Liver (tissue), 9 donors: ENCODE results near the gene TIRAP. TPM values are rescaled to one million over a fixed set of nuclear protein-coding genes. Genes with fewer than 3 reads are reported as not detected.
A peak's percentile ranks its signal among the peaks of the same experiment; 100 is the strongest.

Source experiments
- DNase-seq: peaks from one replicate; pipeline ENCODE4 v3.0.0-alpha.2; 2017; ENCODE audit warnings: low spot score
- H3K27ac ChIP-seq, 2 donors: one replicate each; pipeline ENCODE4 v1.7.0; 2013; ENCODE audit warnings: inconsistent platforms in 2 of 2, low read length in 2 of 2, control low read depth in 1 of 2, low read depth in 1 of 2, mild to moderate bottlenecking in 1 of 2
- H3K27me3 ChIP-seq, 4 donors: one replicate each; pipeline versions ENCODE4 v1.6.1 to v1.7.0; 2013; ENCODE audit warnings: low read length in 3 of 4, inconsistent platforms in 1 of 4, mild to moderate bottlenecking in 1 of 4, moderate library complexity in 1 of 4; ENCODE audit not compliant: control insufficient read depth in 4 of 4, insufficient read depth in 4 of 4
- H3K36me3 ChIP-seq, 4 donors: one replicate each; pipeline versions ENCODE4 v1.6.1 to v1.7.0; 2013; ENCODE audit warnings: low read length in 3 of 4, mild to moderate bottlenecking in 3 of 4, low read depth in 1 of 4, moderate library complexity in 1 of 4; ENCODE audit not compliant: control insufficient read depth in 4 of 4, insufficient read depth in 3 of 4
- H3K4me1 ChIP-seq, 4 donors: one replicate each; pipeline versions ENCODE4 v1.6.1 to v1.7.0; 2013; ENCODE audit warnings: low read length in 3 of 4, mild to moderate bottlenecking in 3 of 4, moderate library complexity in 1 of 4; ENCODE audit not compliant: control insufficient read depth in 4 of 4, insufficient read depth in 4 of 4
- H3K4me3 ChIP-seq, 3 donors: one replicate each; pipeline versions ENCODE4 v1.6.1 to v1.7.0; 2013; ENCODE audit warnings: low read length in 3 of 3, control low read depth in 1 of 3, low read depth in 1 of 3, mild to moderate bottlenecking in 1 of 3
- H3K9ac ChIP-seq, 2 donors: one replicate each; pipeline ENCODE4 v1.7.0; 2013; ENCODE audit warnings: low read length in 2 of 2, mild to moderate bottlenecking in 2 of 2, moderate library complexity in 2 of 2, control low read depth in 1 of 2, low read depth in 1 of 2
- H3K9me3 ChIP-seq, 4 donors: one replicate each; pipeline versions ENCODE4 v1.6.1 to v1.7.0; 2013; ENCODE audit warnings: low read length in 3 of 4; ENCODE audit not compliant: control insufficient read depth in 4 of 4
- ATF3 ChIP-seq: IDR thresholded peaks from 2 replicates; pipeline ENCODE4 v1.6.1; 2016; ENCODE audit warnings: antibody characterized with exemption
- CTCF ChIP-seq: fragments of 150-350 bp; IDR thresholded peaks from 2 replicates; pipeline ENCODE4 v1.5.1; 2017; ENCODE audit warnings: improper control_type of control experiment, low read depth, low read length; ENCODE audit not compliant: missing input control
- EGR1 ChIP-seq, 2 donors: IDR thresholded peaks; 2 replicates each; pipeline ENCODE4 v1.6.1; 2016 to 2018; ENCODE audit warnings: antibody characterized with exemption in 2 of 2, low read depth in 2 of 2
- FOXA1 ChIP-seq: IDR thresholded peaks from 2 replicates; pipeline ENCODE4 v1.6.1; 2016; ENCODE audit warnings: antibody characterized with exemption
- FOXA2 ChIP-seq: IDR thresholded peaks from 2 replicates; pipeline ENCODE4 v1.6.1; 2016; ENCODE audit warnings: antibody characterized with exemption
- GABPA ChIP-seq, 2 donors: IDR thresholded peaks in 1 of 2; conservative IDR thresholded peaks in 1 of 2; 2 replicates each; pipeline ENCODE4 v1.6.1; 2016; ENCODE audit warnings: antibody characterized with exemption in 2 of 2, mild to moderate bottlenecking in 1 of 2, moderate library complexity in 1 of 2
- HNF4A ChIP-seq, 2 donors: conservative IDR thresholded peaks; 2 replicates each; pipeline ENCODE4 v1.6.1; 2016; ENCODE audit warnings: antibody characterized with exemption in 2 of 2, mild to moderate bottlenecking in 2 of 2
- HNF4G ChIP-seq: IDR thresholded peaks from 2 replicates; pipeline ENCODE4 v1.6.1; 2016; ENCODE audit warnings: antibody characterized with exemption
- JUND ChIP-seq, 2 donors: IDR thresholded peaks; 2 replicates each; pipeline ENCODE4 v1.6.1; 2016; ENCODE audit warnings: antibody characterized with exemption in 2 of 2
- MAX ChIP-seq: IDR thresholded peaks from 2 replicates; pipeline ENCODE4 v1.6.1; 2016; ENCODE audit warnings: antibody characterized with exemption
- NR2F2 ChIP-seq: IDR thresholded peaks from 2 replicates; pipeline ENCODE4 v1.6.1; 2016; ENCODE audit warnings: antibody characterized with exemption
- RAD21 ChIP-seq, 2 donors: IDR thresholded peaks; 2 replicates each; pipeline ENCODE4 v1.6.1; 2016; ENCODE audit warnings: antibody characterized with exemption in 2 of 2, mild to moderate bottlenecking in 2 of 2
- REST ChIP-seq: IDR thresholded peaks from 2 replicates; pipeline ENCODE4 v1.6.1; 2016; ENCODE audit warnings: antibody characterized with exemption, mild to moderate bottlenecking
- RXRA ChIP-seq, 2 donors: IDR thresholded peaks; 2 replicates each; pipeline ENCODE4 v1.6.1; 2017 to 2018; ENCODE audit warnings: antibody characterized with exemption in 2 of 2, mild to moderate bottlenecking in 1 of 2
- SP1 ChIP-seq: IDR thresholded peaks from 2 replicates; pipeline ENCODE4 v1.6.1; 2018; ENCODE audit warnings: antibody characterized with exemption, mild to moderate bottlenecking
- TAF1 ChIP-seq: conservative IDR thresholded peaks from 2 replicates; pipeline ENCODE4 v1.6.1; 2016; ENCODE audit warnings: antibody characterized with exemption, mild to moderate bottlenecking
- YY1 ChIP-seq: IDR thresholded peaks from 2 replicates; pipeline ENCODE4 v1.6.1; 2016; ENCODE audit warnings: antibody characterized with exemption, mild to moderate bottlenecking
- ZBTB33 ChIP-seq: IDR thresholded peaks from 2 replicates; pipeline ENCODE4 v1.6.1; 2016; ENCODE audit warnings: antibody characterized with exemption
- WGBS: extraction: QIAGEN DNeasy Blood & Tissue Kit; methylation state at CpG from one replicate; pipeline ENCODE4 v1.1.7; 2013; 5-methylcytosine and 5-hydroxymethylcytosine counted together
- polyA plus RNA-seq, 2 donors: library from polyadenylated mRNA; stranded (reverse) in 1 of 2; unstranded in 1 of 2; fragments of 200-250 nt in 1 of 2; fragments of >200 nt in 1 of 2; fragmentation: Nextera tagmentation in 1 of 2; extraction: Ambion mirVana in 1 of 2; gene quantifications; one replicate each; pipeline versions ENCODE4 v1.2.1 to v1.2.3, GENCODE V29; 2013 to 2015
- total RNA-seq, 2 donors: library from RNA; depleted of rRNA; stranded (reverse); fragments of >200 nt; gene quantifications; one replicate each; pipeline ENCODE4 v1.2.3, GENCODE V29; 2014
- donor health status: healthy.
- donor health status: healthy.
- donor health status: healthy.
- donor health status: healthy.
- donor health status: healthy.

TIRAP gene
- total and polyA plus RNA-seq, 4 donors, result 3.9 to 9.5 (median 6.4) TPM

GRCh38 chr11:126317756-126318573, 35.1 kb downstream of the TIRAP start:
- Histone ChIP-seq H3K27me3 (no peaks in the 10 kb centered on the region), H3K4me1 (peaks cover 0 to 5% (median 0%) of the 10 kb centered on the region in 4 donors), H3K36me3 (no peaks in the 10 kb centered on the region), H3K4me3 (no peak overlapping the region), H3K9ac (no peak overlapping the region), H3K27ac (peak overlapping the region; percentile 56 to 61), H3K9me3 (no peaks in the 10 kb centered on the region)
- DNase-seq, result no peak
- 75% methylated on average over 14 of the region's 14 CpGs for WGBS
- no peak for TF ChIP-seq ATF3
- no peak for TF ChIP-seq SP1
- TF ChIP-seq ZBTB33, result no peak
- TF ChIP-seq REST, result no peak
- no peak for TF ChIP-seq FOXA2
- TF ChIP-seq MAX, result no peak
- TF ChIP-seq HNF4A (conservative IDR thresholded peaks at IDR 0.05), result no peak
- TF ChIP-seq HNF4G, result no peak
- no peak for TF ChIP-seq TAF1
- TF ChIP-seq CTCF, result no peak
- no peak for TF ChIP-seq RXRA (IDR thresholded peaks at IDR 0.05)
- no peak for TF ChIP-seq YY1
- TF ChIP-seq NR2F2, result no peak
- TF ChIP-seq FOXA1, result no peak
- TF ChIP-seq JUND (IDR thresholded peaks at IDR 0.05), result no peak
- no peak for TF ChIP-seq EGR1 (IDR thresholded peaks at IDR 0.05; ENCODE audit: low read depth in 2 of 2)
- no peak for TF ChIP-seq GABPA (IDR thresholded peaks at IDR 0.05 in 1 of 2, conservative IDR thresholded peaks at IDR 0.05 in 1 of 2)
- TF ChIP-seq RAD21 (IDR thresholded peaks at IDR 0.05), result no peak
